HepG2 (cell line): ENCODE data around the gene USP19. TPM values are rescaled to one million over a fixed set of nuclear protein-coding genes. Genes with fewer than 3 reads are reported as not detected.

Experiments used
- ATAC-seq: fragments of 200-7000 bp; cut with Tn5 transposase; 3 replicates; pipeline ENCODE4 v1.9.1; 2020; ENCODE audit warnings: mild to moderate bottlenecking, moderate library complexity
- BruUV-seq: library from RNA; stranded (reverse); fragments of 400-500 nt; replicated peaks from 2 replicates; lab custom pipeline; 2021; lab: Mats Ljungman, UMichigan
- CTCF ChIA-PET: fragments of 300-600 bp; formaldehyde crosslinking; extraction: SDS; loops from one replicate; lab custom pipeline; 2021; ENCODE audit warnings: low total read pairs, inconsistent platforms, low intra/inter-chr PET ratio; lab: Yijun Ruan, JAX
- POLR2A ChIA-PET: fragments of 350-600 bp; sonication (Branson Sonifier 250); formaldehyde crosslinking; loops from one replicate; lab custom pipeline; 2020; ENCODE audit warnings: antibody characterized with exemption, inconsistent platforms; lab: Yijun Ruan, JAX
- DNase-seq: peaks from one replicate; pipeline ENCODE4 v3.0.0-alpha.2; 2015; ENCODE audit warnings: low spot score
- FAIRE-seq: peaks from 3 replicates; lab custom pipeline; 2011; peaks lifted over from hg19 to GRCh38; lab: Jason Lieb, UNC
- H2AFZ ChIP-seq: one replicate; pipeline ENCODE4 v1.6.1; 2011; ENCODE audit warnings: low read length, inconsistent platforms
- H3K27ac ChIP-seq: fragments of 300-600 bp; 3 replicates; pipeline ENCODE4 v1.8.0; 2011; ENCODE audit warnings: mixed run types, mild to moderate bottlenecking, mixed read lengths, low read length, inconsistent platforms; ENCODE audit not compliant: insufficient read depth; ENCODE audit errors: extremely low read length
- H3K27me3 ChIP-seq, 2 experiments: fragments of 200-600 bp in 1 of 2; 2 replicates in 1 of 2; 3 replicates in 1 of 2; pipeline versions ENCODE4 v1.6.0 to v1.8.0; 2011; ENCODE audit warnings: low read length in 2 of 2, mild to moderate bottlenecking in 2 of 2, moderate library complexity in 2 of 2, inconsistent platforms in 1 of 2; ENCODE audit not compliant: insufficient read depth in 2 of 2, control insufficient read depth in 1 of 2
- H3K36me3 ChIP-seq, 2 experiments: fragments of 200-600 bp in 1 of 2; replicated peaks in 1 of 2; 2 replicates in 1 of 2; 3 replicates in 1 of 2; pipeline versions ENCODE4 v1.5.1 to v1.8.0; 2011; ENCODE audit warnings: low read length in 2 of 2, inconsistent platforms in 1 of 2; ENCODE audit not compliant: insufficient read depth in 2 of 2, control insufficient read depth in 1 of 2
- H3K4me1 ChIP-seq: 2 replicates; pipeline ENCODE4 v1.5.1; 2012; ENCODE audit warnings: low read length, inconsistent platforms; ENCODE audit not compliant: insufficient read depth
- H3K4me2 ChIP-seq: 2 replicates; pipeline ENCODE4 v1.6.0; 2011; ENCODE audit warnings: low read depth, low read length, inconsistent platforms
- H3K4me3 ChIP-seq, 3 experiments: fragments of 200-600 bp in 1 of 3; sonication (generic), shearing (Covaris generic) in 1 of 3; replicated peaks in 1 of 3; 2 replicates each; pipeline ENCODE4 v1.5.1; 2011 to 2016; ENCODE audit warnings: low read length in 3 of 3, inconsistent platforms in 2 of 3, low read depth in 2 of 3, mild to moderate bottlenecking in 2 of 3, control low read depth in 1 of 3, mixed read lengths in 1 of 3; ENCODE audit not compliant: insufficient read depth in 1 of 3
- H3K79me2 ChIP-seq: one replicate; pipeline ENCODE4 v1.6.1; 2011; ENCODE audit warnings: low read length, inconsistent platforms; ENCODE audit not compliant: insufficient read depth
- H3K9ac ChIP-seq: 2 replicates; pipeline ENCODE4 v1.6.0; 2011; ENCODE audit warnings: mild to moderate bottlenecking, low read depth, low read length, inconsistent platforms; ENCODE audit not compliant: insufficient read depth
- H3K9me3 ChIP-seq: 2 replicates; pipeline ENCODE4 v1.5.1; 2012; ENCODE audit warnings: mild to moderate bottlenecking, low read length
- H4K20me1 ChIP-seq: 2 replicates; pipeline ENCODE4 v1.6.0; 2011; ENCODE audit warnings: inconsistent platforms, mild to moderate bottlenecking, low read length, moderate library complexity; ENCODE audit not compliant: insufficient read depth
- CHD4 ChIP-seq: fragments of 200-600 bp; sonication (generic); IDR thresholded peaks from 2 replicates; pipeline ENCODE4 v1.7.0; 2017; ENCODE audit warnings: mild to moderate bottlenecking, low read length, borderline replicate concordance
- MAZ ChIP-seq, 2 experiments: sonication (generic) in 1 of 2; formaldehyde crosslinking in 1 of 2; IDR thresholded peaks; 2 replicates each; pipeline versions ENCODE4 v1.5.0 to v1.6.1; 2012 to 2020; ENCODE audit warnings: low read depth in 2 of 2, mild to moderate bottlenecking in 2 of 2, borderline replicate concordance in 1 of 2, improper control_type of control experiment in 1 of 2, low read length in 1 of 2, missing genetic modification reagents in 1 of 2, moderate library complexity in 1 of 2
- ZBTB1 ChIP-seq: sonication (generic); formaldehyde crosslinking; IDR thresholded peaks from 2 replicates; pipeline ENCODE4 v1.4.0; 2020; ENCODE audit warnings: missing genetic modification reagents, borderline replicate concordance
- ZNF567 ChIP-seq: sonication (generic); formaldehyde crosslinking; IDR thresholded peaks from 2 replicates; pipeline ENCODE4 v1.8.1; 2023; ENCODE audit warnings: mild to moderate bottlenecking, missing genetic modification reagents, borderline replicate concordance
- WGBS: methylation state at CpG from one replicate; pipeline ENCODE4 v1.1.6; 2017; ENCODE audit warnings: low lambda C conversion rate; 5-methylcytosine and 5-hydroxymethylcytosine counted together
- in situ Hi-C: cut with HindIII; loops from 2 replicates; pipeline ENCODE4 v1.10.0; 2017; ENCODE audit warnings: low pct_unique_long_range_greater_than_20kb; ENCODE audit not compliant: extremely low pct_ligation_motif_present
- intact Hi-C: fragments of 100-400 bp; cut with micrococcal nuclease; formaldehyde crosslinking; loops from one replicate; pipeline ENCODE4 v1.10.0; 2022; ENCODE audit not compliant: unreplicated experiment
- polyA plus RNA-seq, 8 experiments: library from polyadenylated mRNA; depleted of rRNA in 3 of 8; stranded (reverse) in 7 of 8; unstranded in 1 of 8; fragments of >200 nt; fragmentation: Illumina TruSeq in 4 of 8; extraction: Trizol in 4 of 8; gene quantifications; 2 replicates each; pipeline versions ENCODE4 v1.2.1 to v1.2.3, GENCODE V29; 2011 to 2016; ENCODE audit warnings: low read depth in 4 of 8, missing spikeins in 1 of 8, mixed read lengths in 1 of 8; ENCODE audit not compliant: insufficient read depth in 1 of 8
- total RNA-seq, 5 experiments: library from RNA; depleted of rRNA; stranded (reverse); fragments of >200 nt; fragmentation: Illumina TruSeq; extraction: Trizol; gene quantifications; 2 replicates each; pipeline ENCODE4 v1.2.3, GENCODE V29; 2016; ENCODE audit warnings: low read depth in 1 of 5
- TF ChIP-seq, protein P1 (sequence below): sonication (generic); formaldehyde crosslinking; IDR thresholded peaks from 2 replicates; pipeline ENCODE4 v1.4.0; 2020; ENCODE audit warnings: missing genetic modification reagents, mild to moderate bottlenecking, borderline replicate concordance
- TF ChIP-seq, protein P2 (sequence below): sonication (generic); formaldehyde crosslinking; IDR thresholded peaks from 2 replicates; pipeline ENCODE4 v1.5.0; 2020; ENCODE audit warnings: mild to moderate bottlenecking, low read depth, missing genetic modification reagents, borderline replicate concordance
- TF ChIP-seq, protein P3 (sequence below): IDR thresholded peaks from 2 replicates; pipeline ENCODE4 v1.6.1; 2016; ENCODE audit warnings: low read depth
- TF ChIP-seq, protein P4 (sequence below): sonication (generic); formaldehyde crosslinking; IDR thresholded peaks from 2 replicates; pipeline ENCODE4 v1.4.0; 2020; ENCODE audit warnings: mild to moderate bottlenecking, missing genetic modification reagents
- TF ChIP-seq, protein P5 (sequence below): sonication (generic); formaldehyde crosslinking; IDR thresholded peaks from 2 replicates; pipeline ENCODE4 v1.4.0; 2020; ENCODE audit warnings: missing genetic modification reagents

Gene USP19
- total and polyA plus RNA-seq, 2 of the 13 experiments (the other 11 are each of a cell fraction or from before 2014, with no cell fraction given), result 28.3 to 31.7 TPM

DNA sequence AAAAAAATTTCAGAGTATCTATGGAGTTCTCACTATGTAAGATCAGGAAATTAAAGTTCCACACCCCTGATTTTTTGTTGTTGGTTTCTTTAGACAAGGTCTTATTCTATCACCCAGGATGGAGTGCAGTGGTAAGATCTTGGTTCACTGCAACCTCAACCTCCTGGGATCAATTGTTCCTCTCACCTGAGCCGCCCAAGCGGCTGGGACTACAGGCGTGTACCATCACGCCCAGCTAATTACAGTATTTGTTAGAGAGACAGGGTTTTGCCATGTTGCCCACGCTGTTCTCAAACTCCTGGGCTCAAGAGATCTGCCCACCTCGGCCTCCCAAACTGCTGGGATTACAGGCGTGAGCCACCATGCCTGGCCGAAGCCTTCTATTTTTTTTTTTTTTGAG is 39.2 kb downstream of the USP19 start (continued):
- TF ChIP-seq CHD4 (no peak), ZNF567 (CRISPR knock-in tag) (no peak)
- TF ChIP-seq, protein P1, sequence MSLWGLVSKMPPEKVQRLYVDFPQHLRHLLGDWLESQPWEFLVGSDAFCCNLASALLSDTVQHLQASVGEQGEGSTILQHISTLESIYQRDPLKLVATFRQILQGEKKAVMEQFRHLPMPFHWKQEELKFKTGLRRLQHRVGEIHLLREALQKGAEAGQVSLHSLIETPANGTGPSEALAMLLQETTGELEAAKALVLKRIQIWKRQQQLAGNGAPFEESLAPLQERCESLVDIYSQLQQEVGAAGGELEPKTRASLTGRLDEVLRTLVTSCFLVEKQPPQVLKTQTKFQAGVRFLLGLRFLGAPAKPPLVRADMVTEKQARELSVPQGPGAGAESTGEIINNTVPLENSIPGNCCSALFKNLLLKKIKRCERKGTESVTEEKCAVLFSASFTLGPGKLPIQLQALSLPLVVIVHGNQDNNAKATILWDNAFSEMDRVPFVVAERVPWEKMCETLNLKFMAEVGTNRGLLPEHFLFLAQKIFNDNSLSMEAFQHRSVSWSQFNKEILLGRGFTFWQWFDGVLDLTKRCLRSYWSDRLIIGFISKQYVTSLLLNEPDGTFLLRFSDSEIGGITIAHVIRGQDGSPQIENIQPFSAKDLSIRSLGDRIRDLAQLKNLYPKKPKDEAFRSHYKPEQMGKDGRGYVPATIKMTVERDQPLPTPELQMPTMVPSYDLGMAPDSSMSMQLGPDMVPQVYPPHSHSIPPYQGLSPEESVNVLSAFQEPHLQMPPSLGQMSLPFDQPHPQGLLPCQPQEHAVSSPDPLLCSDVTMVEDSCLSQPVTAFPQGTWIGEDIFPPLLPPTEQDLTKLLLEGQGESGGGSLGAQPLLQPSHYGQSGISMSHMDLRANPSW (CRISPR knock-in tag), result no peak
- TF ChIP-seq, protein P2, sequence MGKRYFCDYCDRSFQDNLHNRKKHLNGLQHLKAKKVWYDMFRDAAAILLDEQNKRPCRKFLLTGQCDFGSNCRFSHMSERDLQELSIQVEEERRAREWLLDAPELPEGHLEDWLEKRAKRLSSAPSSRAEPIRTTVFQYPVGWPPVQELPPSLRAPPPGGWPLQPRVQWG, result no peak

DNA sequence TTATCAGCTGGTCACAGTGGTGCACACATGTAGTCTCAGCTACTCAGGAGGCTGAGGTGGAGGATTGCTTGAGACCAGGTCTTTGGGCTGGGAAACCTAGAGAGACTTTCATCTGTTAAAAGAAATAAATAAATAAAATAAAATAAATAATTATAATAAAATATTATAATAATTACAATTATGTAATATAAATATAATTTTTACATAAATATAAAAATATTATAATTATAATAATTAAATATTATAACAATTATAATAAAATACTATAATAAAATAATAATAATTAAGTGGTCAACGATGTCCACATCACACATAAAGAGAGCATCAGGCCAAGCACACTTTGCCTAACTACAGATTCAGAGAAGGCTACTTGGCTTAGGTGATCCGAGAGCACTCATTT is 41.4 kb downstream of the USP19 start:
- DNase-seq (no peak), ATAC-seq (no peak), FAIRE-seq (no peak)
- BruUV-seq, result no TSS peak
- 0 out of 2 replicates have a peak, but pooled peaks cover 9% of the 10 kb centered on the region for H4K20me1 ChIP-seq
- POLR2A ChIA-PET, result interaction anchor here (0.6 to 2.2 kb wide), 3 partner anchors 15 to 54 kb away, joined by 3 to 7 read pairs (median 6); partner anchors contain the start of genes IMPDH2 and QRICH1
- no peak overlapping the region for H3K4me2 ChIP-seq
- peaks cover 57% of the 10 kb centered on the region for H3K79me2 ChIP-seq
- WGBS, result 100% methylated on average over 2 of the region's 2 CpGs
- in situ Hi-C loops (no loop called here), intact Hi-C loops (no loop called here)
- H3K4me1 ChIP-seq, result 0 out of 2 replicates have a peak, but pooled peaks cover 5% of the 10 kb centered on the region
- CTCF ChIA-PET, result no interaction called here
- H3K9ac ChIP-seq, result no peak overlapping the region
- H3K27me3 ChIP-seq, result no peaks in the 10 kb centered on the region
- no peak overlapping the region for H2AFZ ChIP-seq
- no peaks in the 10 kb centered on the region for H3K9me3 ChIP-seq
- no peak overlapping the region for H3K4me3 ChIP-seq
- H3K36me3 ChIP-seq, result peaks cover 23 to 37% of the 10 kb centered on the region in 2 experiments
- H3K27ac ChIP-seq, result no peak overlapping the region
- TF ChIP-seq, protein P3, sequence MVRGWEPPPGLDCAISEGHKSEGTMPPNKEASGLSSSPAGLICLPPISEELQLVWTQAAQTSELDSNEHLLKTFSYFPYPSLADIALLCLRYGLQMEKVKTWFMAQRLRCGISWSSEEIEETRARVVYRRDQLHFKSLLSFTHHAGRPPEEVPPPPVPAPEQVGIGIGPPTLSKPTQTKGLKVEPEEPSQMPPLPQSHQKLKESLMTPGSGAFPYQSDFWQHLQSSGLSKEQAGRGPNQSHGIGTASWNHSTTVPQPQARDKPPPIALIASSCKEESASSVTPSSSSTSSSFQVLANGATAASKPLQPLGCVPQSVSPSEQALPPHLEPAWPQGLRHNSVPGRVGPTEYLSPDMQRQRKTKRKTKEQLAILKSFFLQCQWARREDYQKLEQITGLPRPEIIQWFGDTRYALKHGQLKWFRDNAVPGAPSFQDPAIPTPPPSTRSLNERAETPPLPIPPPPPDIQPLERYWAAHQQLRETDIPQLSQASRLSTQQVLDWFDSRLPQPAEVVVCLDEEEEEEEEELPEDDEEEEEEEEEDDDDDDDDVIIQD (CRISPR knock-in tag), result no peak
- TF ChIP-seq, protein P1 (CRISPR knock-in tag), result no peak
- TF ChIP-seq ZBTB1 (CRISPR knock-in tag), result no peak
- TF ChIP-seq, protein P4, sequence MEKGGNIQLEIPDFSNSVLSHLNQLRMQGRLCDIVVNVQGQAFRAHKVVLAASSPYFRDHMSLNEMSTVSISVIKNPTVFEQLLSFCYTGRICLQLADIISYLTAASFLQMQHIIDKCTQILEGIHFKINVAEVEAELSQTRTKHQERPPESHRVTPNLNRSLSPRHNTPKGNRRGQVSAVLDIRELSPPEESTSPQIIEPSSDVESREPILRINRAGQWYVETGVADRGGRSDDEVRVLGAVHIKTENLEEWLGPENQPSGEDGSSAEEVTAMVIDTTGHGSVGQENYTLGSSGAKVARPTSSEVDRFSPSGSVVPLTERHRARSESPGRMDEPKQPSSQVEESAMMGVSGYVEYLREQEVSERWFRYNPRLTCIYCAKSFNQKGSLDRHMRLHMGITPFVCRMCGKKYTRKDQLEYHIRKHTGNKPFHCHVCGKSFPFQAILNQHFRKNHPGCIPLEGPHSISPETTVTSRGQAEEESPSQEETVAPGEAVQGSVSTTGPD, result no peak
- TF ChIP-seq, protein P5, sequence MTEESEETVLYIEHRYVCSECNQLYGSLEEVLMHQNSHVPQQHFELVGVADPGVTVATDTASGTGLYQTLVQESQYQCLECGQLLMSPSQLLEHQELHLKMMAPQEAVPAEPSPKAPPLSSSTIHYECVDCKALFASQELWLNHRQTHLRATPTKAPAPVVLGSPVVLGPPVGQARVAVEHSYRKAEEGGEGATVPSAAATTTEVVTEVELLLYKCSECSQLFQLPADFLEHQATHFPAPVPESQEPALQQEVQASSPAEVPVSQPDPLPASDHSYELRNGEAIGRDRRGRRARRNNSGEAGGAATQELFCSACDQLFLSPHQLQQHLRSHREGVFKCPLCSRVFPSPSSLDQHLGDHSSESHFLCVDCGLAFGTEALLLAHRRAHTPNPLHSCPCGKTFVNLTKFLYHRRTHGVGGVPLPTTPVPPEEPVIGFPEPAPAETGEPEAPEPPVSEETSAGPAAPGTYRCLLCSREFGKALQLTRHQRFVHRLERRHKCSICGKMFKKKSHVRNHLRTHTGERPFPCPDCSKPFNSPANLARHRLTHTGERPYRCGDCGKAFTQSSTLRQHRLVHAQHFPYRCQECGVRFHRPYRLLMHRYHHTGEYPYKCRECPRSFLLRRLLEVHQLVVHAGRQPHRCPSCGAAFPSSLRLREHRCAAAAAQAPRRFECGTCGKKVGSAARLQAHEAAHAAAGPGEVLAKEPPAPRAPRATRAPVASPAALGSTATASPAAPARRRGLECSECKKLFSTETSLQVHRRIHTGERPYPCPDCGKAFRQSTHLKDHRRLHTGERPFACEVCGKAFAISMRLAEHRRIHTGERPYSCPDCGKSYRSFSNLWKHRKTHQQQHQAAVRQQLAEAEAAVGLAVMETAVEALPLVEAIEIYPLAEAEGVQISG, result no peak
- no peak for TF ChIP-seq MAZ (IDR thresholded peaks at IDR 0.05; ENCODE audit: borderline replicate concordance, low read depth, low read length)
- no peak for TF ChIP-seq MAZ (CRISPR knock-in tag; IDR thresholded peaks at IDR 0.05; ENCODE audit: low read depth)
